Mesenchymal stem cell (in vitro differentiated cells and primary cell): ENCODE results near the gene INSL4.

Experiments used
- DNase-seq: peaks from one replicate; pipeline ENCODE4 v3.0.0-alpha.2; 2013
- H2AFZ ChIP-seq: one replicate; pipeline ENCODE4 v1.6.1; 2013; ENCODE audit warnings: low read depth, mild to moderate bottlenecking, control low read depth, inconsistent platforms, low read length, moderate library complexity
- H2AK5ac ChIP-seq: 2 replicates; pipeline ENCODE4 v1.6.1; 2013; ENCODE audit warnings: low read length, moderate library complexity, mild to moderate bottlenecking, inconsistent platforms; ENCODE audit not compliant: severe bottlenecking
- H2BK120ac ChIP-seq: one replicate; pipeline ENCODE4 v1.6.1; 2013; ENCODE audit warnings: low read depth, mild to moderate bottlenecking, inconsistent platforms, low read length, moderate library complexity
- H2BK12ac ChIP-seq, 2 experiments: one replicate each; pipeline ENCODE4 v1.6.1; 2013; ENCODE audit warnings: inconsistent platforms in 2 of 2, low read length in 2 of 2, mild to moderate bottlenecking in 2 of 2, moderate library complexity in 2 of 2, control low read depth in 1 of 2
- H2BK15ac ChIP-seq: one replicate; pipeline ENCODE4 v1.6.1; 2013; ENCODE audit warnings: mild to moderate bottlenecking, low read depth, inconsistent platforms; ENCODE audit not compliant: poor library complexity, severe bottlenecking
- H2BK5ac ChIP-seq: 2 replicates; pipeline ENCODE4 v1.6.1; 2013; ENCODE audit warnings: low read depth, mild to moderate bottlenecking, low read length, control low read depth, inconsistent platforms; ENCODE audit not compliant: poor library complexity, severe bottlenecking
- H3K14ac ChIP-seq, 2 experiments: one replicate each; pipeline ENCODE4 v1.6.1; 2013; ENCODE audit warnings: inconsistent platforms in 2 of 2, low read length in 2 of 2, control low read depth in 1 of 2, mild to moderate bottlenecking in 1 of 2, moderate library complexity in 1 of 2
- H3K18ac ChIP-seq, 2 experiments: one replicate each; pipeline ENCODE4 v1.6.1; 2013; ENCODE audit warnings: inconsistent platforms in 2 of 2, low read length in 2 of 2, control low read depth in 1 of 2, low read depth in 1 of 2, mild to moderate bottlenecking in 1 of 2
- H3K23ac ChIP-seq, 2 experiments: one replicate each; pipeline ENCODE4 v1.6.1; 2013; ENCODE audit warnings: inconsistent platforms in 2 of 2, low read length in 2 of 2, mild to moderate bottlenecking in 2 of 2, moderate library complexity in 2 of 2, control low read depth in 1 of 2
- H3K27ac ChIP-seq: 2 replicates; pipeline ENCODE4 v1.5.1; 2013; ENCODE audit warnings: mild to moderate bottlenecking, moderate library complexity, low read length, control low read depth, inconsistent platforms; ENCODE audit not compliant: poor library complexity, severe bottlenecking
- H3K27me3 ChIP-seq, 2 experiments: 2 replicates each; pipeline versions ENCODE4 v1.6.1 to v1.7.0; 2013; ENCODE audit warnings: low read length in 2 of 2, mild to moderate bottlenecking in 2 of 2, moderate library complexity in 2 of 2, control low read depth in 1 of 2, inconsistent platforms in 1 of 2; ENCODE audit not compliant: control insufficient read depth in 1 of 2, insufficient read depth in 1 of 2
- H3K36me3 ChIP-seq, 2 experiments: 2 replicates each; pipeline versions ENCODE4 v1.6.1 to v1.7.0; 2013; ENCODE audit warnings: low read length in 2 of 2, control low read depth in 1 of 2, inconsistent platforms in 1 of 2, low read depth in 1 of 2, mild to moderate bottlenecking in 1 of 2; ENCODE audit not compliant: insufficient read depth in 2 of 2, control insufficient read depth in 1 of 2
- H3K4ac ChIP-seq, 2 experiments: one replicate each; pipeline ENCODE4 v1.6.1; 2013; ENCODE audit warnings: inconsistent platforms in 2 of 2, low read length in 2 of 2, mild to moderate bottlenecking in 2 of 2, moderate library complexity in 2 of 2, control low read depth in 1 of 2, low read depth in 1 of 2
- H3K4me1 ChIP-seq: 2 replicates; pipeline ENCODE4 v1.6.1; 2013; ENCODE audit warnings: low read depth, low read length, control low read depth; ENCODE audit not compliant: control insufficient read depth, insufficient read depth
- H3K4me2 ChIP-seq: 2 replicates; pipeline ENCODE4 v1.6.1; 2013; ENCODE audit warnings: low read length, mild to moderate bottlenecking, inconsistent platforms; ENCODE audit not compliant: poor library complexity, severe bottlenecking
- H3K4me3 ChIP-seq, 2 experiments: 2 replicates each; pipeline versions ENCODE4 v1.5.1 to v1.7.0; 2013; ENCODE audit warnings: low read length in 2 of 2, mild to moderate bottlenecking in 2 of 2, control low read depth in 1 of 2, low read depth in 1 of 2; ENCODE audit not compliant: insufficient read depth in 1 of 2
- H3K79me1 ChIP-seq: replicated peaks from 2 replicates; pipeline ENCODE4 v1.6.1; 2013; ENCODE audit warnings: mild to moderate bottlenecking, control low read depth, low read length, inconsistent platforms; ENCODE audit not compliant: poor library complexity, severe bottlenecking
- H3K9ac ChIP-seq: 2 replicates; pipeline ENCODE4 v1.7.0; 2013; ENCODE audit warnings: mild to moderate bottlenecking, low read length, moderate library complexity
- H3K9me3 ChIP-seq: 2 replicates; pipeline ENCODE4 v1.7.0; 2013; ENCODE audit warnings: mild to moderate bottlenecking, low read length; ENCODE audit not compliant: control insufficient read depth
- H4K8ac ChIP-seq: one replicate; pipeline ENCODE4 v1.6.1; 2013; ENCODE audit warnings: inconsistent platforms, mild to moderate bottlenecking, low read length, moderate library complexity
- H4K91ac ChIP-seq: one replicate; pipeline ENCODE4 v1.6.1; 2013; ENCODE audit warnings: mild to moderate bottlenecking, low read length, inconsistent platforms
- WGBS: methylation state at CpG from one replicate; pipeline ENCODE4 v1.1.7; 2013; ENCODE audit warnings: mixed read lengths; 5-methylcytosine and 5-hydroxymethylcytosine counted together

The INSL4 gene

DNA sequence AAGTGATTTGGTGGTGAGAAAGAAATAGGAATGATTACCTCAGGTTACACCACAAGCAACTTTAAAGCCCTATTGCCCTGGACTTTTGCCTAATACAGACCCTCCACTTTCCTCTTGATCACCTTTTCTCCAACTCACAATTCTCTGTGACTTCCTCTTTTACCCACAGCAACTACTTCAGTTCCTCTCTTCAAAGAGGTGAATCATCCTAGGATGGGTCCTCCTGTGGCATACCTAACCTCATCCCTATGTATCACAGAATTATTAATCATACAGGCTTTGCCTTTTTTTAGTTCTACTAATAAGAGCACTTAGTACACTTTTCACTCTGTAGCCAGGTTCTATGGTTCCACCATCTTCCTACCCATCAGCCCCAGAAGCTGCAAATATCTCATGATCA, 26.1 kb upstream of the INSL4 start:
- H3K4me3 ChIP-seq: no peak overlapping the region
- H2BK12ac ChIP-seq: no peak overlapping the region
- H2AK5ac ChIP-seq: no peak overlapping the region
- DNase-seq: no peak
- H3K9me3 ChIP-seq: no peaks in the 10 kb centered on the region
- no peaks in the 10 kb centered on the region for H3K36me3 ChIP-seq
- no peaks in the 10 kb centered on the region for H3K79me1 ChIP-seq
- H4K8ac ChIP-seq: no peak overlapping the region
- H3K23ac ChIP-seq: no peak overlapping the region
- no peak overlapping the region for H3K14ac ChIP-seq
- no peak overlapping the region for H2AFZ ChIP-seq
- H3K4ac ChIP-seq: no peak overlapping the region
- H3K18ac ChIP-seq: no peak overlapping the region
- no peak overlapping the region for H3K4me2 ChIP-seq
- no peaks in the 10 kb centered on the region for H3K27me3 ChIP-seq
- H4K91ac ChIP-seq: no peak overlapping the region
- H3K9ac ChIP-seq: no peak overlapping the region
- no peak overlapping the region for H2BK15ac ChIP-seq
- H2BK120ac ChIP-seq: no peak overlapping the region
- no peak overlapping the region for H2BK5ac ChIP-seq
- H3K27ac ChIP-seq: no peak overlapping the region
- no peaks in the 10 kb centered on the region for H3K4me1 ChIP-seq

DNA sequence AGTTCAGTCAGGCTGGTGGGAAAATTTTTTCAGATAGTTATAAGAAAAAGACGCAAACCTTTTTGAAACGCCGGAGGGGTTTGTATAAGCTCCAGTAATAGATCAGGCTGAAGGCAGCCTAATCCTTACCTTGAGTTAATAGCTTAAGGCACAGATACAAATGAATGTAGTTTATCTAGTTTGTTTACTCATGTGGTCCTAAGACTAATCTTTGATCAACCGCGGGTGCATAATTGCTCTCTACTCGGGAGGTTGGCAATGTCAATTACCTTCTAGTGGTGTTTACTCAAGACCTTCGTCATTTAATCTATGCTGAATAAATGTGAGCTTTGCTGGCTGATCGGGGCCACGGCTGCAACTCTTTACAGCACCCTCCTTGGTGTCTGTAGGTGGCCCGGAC, 665 bp upstream of the INSL4 start:
- no peak for DNase-seq
- Histone ChIP-seq H3K23ac (no peak overlapping the region), H3K14ac (no peak overlapping the region), H3K9me3 (no peaks in the 10 kb centered on the region), H2BK15ac (no peak overlapping the region), H3K27ac (no peak overlapping the region), H4K8ac (no peak overlapping the region), H3K4me1 (no peaks in the 10 kb centered on the region), H3K4ac (no peak overlapping the region), H2BK5ac (no peak overlapping the region), H3K4me2 (no peak overlapping the region), H2BK12ac (no peak overlapping the region), H2BK120ac (no peak overlapping the region), H3K79me1 (no peaks in the 10 kb centered on the region), H2AK5ac (no peak overlapping the region), H3K18ac (no peak overlapping the region), H3K27me3 (peaks cover 8 to 17% of the 10 kb centered on the region in 2 experiments), H3K36me3 (no peaks in the 10 kb centered on the region), H3K4me3 (no peak overlapping the region), H2AFZ (no peak overlapping the region), H4K91ac (no peak overlapping the region), H3K9ac (no peak overlapping the region)
- WGBS: 91% methylated on average over 10 of the region's 10 CpGs

DNA sequence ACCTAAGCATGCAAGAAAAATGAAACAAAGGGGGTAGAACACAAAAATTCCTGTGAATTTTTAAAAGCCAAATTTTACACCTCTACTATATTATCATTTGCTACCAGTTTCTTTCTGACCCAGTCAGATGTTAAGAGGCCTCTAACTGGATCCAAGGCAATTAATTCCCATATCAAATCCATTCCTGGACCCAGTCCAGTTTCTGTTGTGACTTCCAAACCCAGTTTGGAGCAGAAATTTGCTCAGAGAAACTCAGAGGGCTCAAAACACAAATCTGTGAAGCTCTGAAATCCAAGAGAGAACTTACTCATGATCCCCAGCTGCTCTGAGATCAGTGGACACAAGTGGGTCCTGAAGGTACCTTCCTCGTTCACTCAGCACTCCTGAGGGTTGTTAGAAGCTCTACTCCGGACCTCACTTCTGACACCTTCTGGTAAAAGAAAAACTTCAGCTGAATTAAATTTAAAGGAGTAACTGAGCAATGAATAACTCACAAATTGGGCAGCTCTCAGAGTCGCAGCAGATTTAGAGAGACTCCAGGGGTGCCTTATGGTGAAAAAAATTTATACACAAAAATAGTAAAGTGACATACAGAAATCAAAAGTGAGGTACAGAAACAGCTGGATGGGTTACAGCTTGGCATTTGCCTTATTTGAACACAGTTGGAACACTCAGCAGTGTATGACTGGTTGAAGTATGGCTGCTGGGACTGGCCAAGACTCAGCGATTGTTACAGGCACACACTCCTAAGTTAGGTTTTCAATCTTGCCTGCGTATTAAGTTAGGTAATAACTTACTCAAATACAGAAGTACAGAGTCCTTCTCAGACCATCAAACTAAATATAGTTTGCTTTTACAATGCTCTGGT, 32.4 kb downstream of the INSL4 start:
- Histone ChIP-seq H3K14ac (no peak overlapping the region), H4K8ac (no peak overlapping the region), H2BK12ac (no peak overlapping the region), H3K27me3 (no peaks in the 10 kb centered on the region), H3K4me1 (peaks cover 3% of the 10 kb centered on the region), H2AFZ (no peak overlapping the region), H2AK5ac (no peak overlapping the region), H3K9me3 (peaks cover 5% of the 10 kb centered on the region), H3K36me3 (no peaks in the 10 kb centered on the region), H4K91ac (no peak overlapping the region), H3K18ac (no peak overlapping the region), H3K4me2 (peak overlapping the region; percentile 37), H3K79me1 (no peaks in the 10 kb centered on the region), H3K4ac (no peak overlapping the region), H2BK15ac (no peak overlapping the region), H3K4me3 (no peak overlapping the region), H3K23ac (no peak overlapping the region), H3K9ac (no peak overlapping the region), H3K27ac (no peak overlapping the region), H2BK5ac (no peak overlapping the region), H2BK120ac (no peak overlapping the region)
- 80% methylated on average over 1 of the region's 5 CpGs for WGBS
- no peak for DNase-seq

- Histone ChIP-seq H2BK15ac (no peak overlapping the region), H4K91ac (no peak overlapping the region), H4K8ac (no peak overlapping the region), H3K4me2 (no peak overlapping the region), H3K18ac (no peak overlapping the region), H3K9me3 (peaks cover 5% of the 10 kb centered on the region), H2AK5ac (no peak overlapping the region), H3K27ac (no peak overlapping the region), H3K14ac (no peak overlapping the region), H2BK12ac (no peak overlapping the region), H3K79me1 (no peaks in the 10 kb centered on the region), H3K36me3 (no peaks in the 10 kb centered on the region), H3K27me3 (no peaks in the 10 kb centered on the region), H3K4ac (no peak overlapping the region), H3K4me1 (peaks cover 3% of the 10 kb centered on the region), H2BK5ac (no peak overlapping the region), H3K4me3 (no peak overlapping the region), H2BK120ac (no peak overlapping the region), H3K9ac (no peak overlapping the region), H3K23ac (no peak overlapping the region), H2AFZ (no peak overlapping the region)
- no peak for DNase-seq
Observed at GRCh38 chr9:5264219-5264595, 33.0 kb downstream of the INSL4 start.
